GM18499 (cell line): ENCODE data around the gene ITGA4.

Source experiments
- ATAC-seq: cut with Tn5 transposase; IDR thresholded peaks from one replicate; pipeline ENCODE4 v1.9.1; 2021; ENCODE audit warnings: moderate number of reproducible peaks; ENCODE audit not compliant: insufficient read depth, unreplicated experiment

The ITGA4 gene

GRCh38 chr2:181485638-181485946 lies 28.4 kb downstream of the ITGA4 start:
- ATAC-seq: no peak

DNA sequence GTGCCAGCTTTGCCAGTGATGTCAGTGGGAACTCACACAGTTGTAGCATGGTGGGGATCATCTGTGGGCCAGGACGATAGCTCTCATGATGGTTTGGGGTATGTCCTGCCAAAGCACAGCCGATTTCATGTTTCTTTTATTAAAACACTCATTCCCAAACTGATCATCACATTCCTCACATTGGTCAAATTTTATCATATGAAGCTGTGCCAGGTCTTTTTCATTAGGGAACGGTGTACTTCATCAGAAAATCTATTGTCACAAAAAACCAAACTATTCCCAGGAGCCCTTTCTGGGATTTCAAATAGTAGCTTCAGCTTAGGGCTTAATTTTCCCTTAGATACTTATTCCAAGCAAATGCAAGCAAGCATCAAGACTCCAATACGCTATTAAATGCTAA lies 42.0 kb downstream of the ITGA4 start:
- no peak for ATAC-seq

GRCh38 chr2:181500201-181500600 lies 43.0 kb downstream of the ITGA4 start:
- ATAC-seq: no peak

GRCh38 chr2:181515719-181516118 lies 58.5 kb downstream of the ITGA4 start:
- ATAC-seq: no peak

DNA sequence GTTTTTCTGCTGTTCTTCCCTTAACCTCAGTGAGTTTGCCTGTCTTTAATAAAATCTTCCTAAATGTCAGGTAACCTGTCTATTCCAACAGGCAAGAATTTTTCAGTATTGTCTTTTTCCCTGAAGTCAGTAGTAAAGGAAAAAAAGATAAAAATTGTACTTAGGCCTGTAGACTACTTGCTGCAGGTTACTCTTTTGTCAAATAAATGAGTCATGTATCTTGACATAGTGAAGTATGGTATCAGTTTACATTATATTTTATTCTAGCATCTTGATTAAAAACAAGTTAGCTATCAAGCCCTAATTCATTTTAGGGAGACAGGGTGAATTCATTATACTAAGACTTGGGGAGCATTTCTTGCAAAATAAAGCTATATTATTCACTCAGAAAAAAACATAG lies 59.8 kb downstream of the ITGA4 start:
- ATAC-seq: no peak

- no peak for ATAC-seq
Observed at GRCh38 chr2:181517685-181518301, 60.6 kb downstream of the ITGA4 start.

GRCh38 chr2:181520253-181520652 lies 63.1 kb downstream of the ITGA4 start:
- no peak for ATAC-seq

DNA sequence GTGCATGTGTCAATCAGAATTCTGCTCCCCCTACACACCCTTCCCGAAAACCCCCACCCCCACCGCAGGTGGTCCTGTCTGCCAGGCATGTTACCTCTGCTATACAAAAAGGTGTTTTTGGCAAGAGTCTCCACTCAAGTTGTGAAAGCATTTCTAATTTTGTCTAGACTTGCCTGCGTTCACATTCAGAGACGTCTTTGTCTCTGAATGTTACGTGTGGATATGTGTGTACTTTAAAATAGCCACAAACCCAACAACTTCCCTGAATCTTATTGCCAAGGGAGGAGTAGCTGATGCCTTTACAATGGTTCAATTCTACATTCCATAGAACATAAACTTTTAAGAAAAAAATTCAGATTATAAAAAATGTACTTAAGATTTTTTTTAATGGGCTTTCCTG lies 66.6 kb downstream of the ITGA4 start:
- ATAC-seq: no peak

GRCh38 chr2:181526014-181526413 lies 68.8 kb downstream of the ITGA4 start:
- ATAC-seq: no peak

DNA sequence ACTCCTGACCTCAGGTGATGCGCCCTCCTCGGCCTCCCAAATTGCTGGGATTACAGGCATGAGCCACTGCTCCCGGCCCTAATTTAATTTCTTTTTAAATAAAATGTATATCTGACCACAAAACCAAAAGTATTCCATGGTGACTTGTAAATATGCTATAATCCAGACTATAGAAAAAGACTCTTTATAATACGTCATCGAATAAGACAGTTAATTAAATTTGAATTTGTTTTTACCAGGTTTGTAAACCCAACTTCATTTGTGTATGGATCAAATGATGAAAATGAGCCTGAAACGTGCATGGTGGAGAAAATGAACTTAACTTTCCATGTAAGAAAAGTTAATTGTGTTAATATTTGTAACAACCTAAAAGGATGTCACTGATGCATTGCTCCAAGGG lies 69.9 kb downstream of the ITGA4 start:
- no peak for ATAC-seq

GRCh38 chr2:181528441-181528840 lies 71.3 kb downstream of the ITGA4 start:
- no peak for ATAC-seq

- ATAC-seq: no peak
Observed at GRCh38 chr2:181536730-181537129, 79.5 kb downstream of the ITGA4 start.

GRCh38 chr2:181540421-181540820 lies 83.2 kb downstream of the ITGA4 start:
- no peak for ATAC-seq

GRCh38 chr2:181542170-181542569 lies 85.0 kb downstream of the ITGA4 start:
- no peak for ATAC-seq

DNA sequence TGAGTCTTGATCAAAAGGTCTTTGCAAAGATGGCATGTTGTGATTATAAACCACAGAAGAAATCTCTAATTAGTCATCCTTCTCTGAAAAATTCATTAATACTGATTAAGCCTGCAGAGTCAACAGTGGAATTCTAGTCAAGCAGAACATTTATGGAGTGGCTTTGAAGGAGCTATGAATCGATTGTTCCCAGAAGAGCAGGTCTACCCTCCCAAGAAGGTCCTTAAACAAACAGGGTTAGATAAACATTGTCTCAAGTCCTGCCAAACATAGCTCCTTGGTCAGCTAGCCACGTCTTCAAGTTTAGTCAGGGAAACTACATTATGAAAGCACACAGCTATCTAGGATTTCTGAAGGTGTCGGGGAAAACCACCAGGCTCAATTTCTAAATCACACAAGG lies 88.9 kb downstream of the ITGA4 start:
- ATAC-seq: no peak

DNA sequence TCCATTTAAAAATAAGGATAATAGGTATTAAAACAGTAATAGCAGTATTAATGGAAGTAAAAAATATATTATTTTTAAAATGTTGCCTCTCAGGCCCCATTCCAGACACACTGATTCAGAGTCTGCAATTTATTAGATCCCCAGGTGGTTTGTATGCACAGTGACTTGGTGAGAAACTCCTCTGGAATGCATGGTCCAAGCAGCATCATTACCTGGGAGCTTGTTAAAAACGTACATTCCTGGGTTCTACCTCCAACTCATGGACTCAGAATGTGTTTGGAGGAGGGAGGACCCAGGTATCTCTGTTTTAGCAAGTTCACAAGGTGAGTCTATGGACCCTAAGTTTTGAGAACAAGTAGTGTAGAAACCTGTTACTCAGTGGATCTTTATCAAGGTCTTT lies 95.6 kb downstream of the ITGA4 start:
- ATAC-seq: no peak

DNA sequence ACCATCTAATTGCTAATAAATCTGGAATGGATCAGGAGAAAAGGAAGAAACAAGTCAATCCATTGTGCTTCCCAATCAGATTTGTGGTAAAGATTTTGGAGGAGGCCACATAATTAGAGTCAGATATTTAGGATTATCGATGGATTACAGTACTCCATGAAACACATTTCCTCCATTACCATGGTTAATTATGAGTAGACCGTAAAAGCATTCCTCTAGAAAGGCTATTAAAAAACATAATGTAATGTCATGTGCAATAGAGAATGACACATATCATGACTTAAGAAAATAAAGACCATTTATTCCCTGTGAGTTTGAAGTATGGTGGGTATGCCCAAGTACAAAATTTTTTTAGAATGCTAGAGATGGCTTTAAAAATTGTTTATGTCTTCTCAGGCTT lies 96.1 kb downstream of the ITGA4 start:
- no peak for ATAC-seq

DNA sequence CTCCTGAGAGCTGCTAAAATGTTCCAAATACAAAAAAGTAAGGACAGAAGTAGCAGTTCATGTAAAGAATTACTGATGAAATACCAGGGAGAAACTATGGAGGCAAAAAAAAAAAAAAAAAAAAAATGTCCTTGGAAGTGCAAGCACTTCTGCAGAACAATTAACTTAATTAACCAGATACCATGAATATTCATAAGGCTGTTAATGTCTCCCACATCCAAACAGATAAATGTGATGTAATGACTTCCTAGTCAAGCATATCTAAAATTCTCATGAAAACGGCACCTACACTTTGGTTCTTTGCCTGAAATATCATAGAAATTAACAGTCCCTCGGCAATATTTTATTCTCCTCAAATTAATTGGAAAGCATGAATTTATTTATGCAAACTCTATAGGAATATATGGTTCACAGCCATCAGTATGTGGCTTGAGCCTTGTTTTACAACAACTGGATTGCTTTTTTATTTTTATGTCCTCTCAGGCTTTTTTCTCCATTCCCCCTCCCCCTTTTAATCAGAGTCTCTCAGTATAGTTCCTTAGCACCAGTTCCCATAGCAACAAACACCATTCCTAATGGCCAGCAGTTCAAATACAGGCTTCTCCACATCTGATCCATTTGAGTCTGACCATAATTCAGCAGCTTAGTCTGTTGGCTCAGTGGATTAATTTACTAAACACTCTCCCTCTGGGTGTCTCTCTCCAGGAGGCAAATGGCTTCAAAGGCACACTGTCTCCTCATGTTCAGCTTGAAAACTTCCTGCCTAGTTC lies 97.1 kb downstream of the ITGA4 start:
- no peak for ATAC-seq

- no peak for ATAC-seq
Observed at GRCh38 chr2:181558371-181558770, 101.2 kb downstream of the ITGA4 start.

- ATAC-seq: no peak
Observed at GRCh38 chr2:181563101-181563692, 106.0 kb downstream of the ITGA4 start.

GRCh38 chr2:181566334-181567032 lies 109.3 kb downstream of the ITGA4 start:
- no peak for ATAC-seq
